ENCODE measurements around the gene SLC22A6.

Gene SLC22A6

DNA sequence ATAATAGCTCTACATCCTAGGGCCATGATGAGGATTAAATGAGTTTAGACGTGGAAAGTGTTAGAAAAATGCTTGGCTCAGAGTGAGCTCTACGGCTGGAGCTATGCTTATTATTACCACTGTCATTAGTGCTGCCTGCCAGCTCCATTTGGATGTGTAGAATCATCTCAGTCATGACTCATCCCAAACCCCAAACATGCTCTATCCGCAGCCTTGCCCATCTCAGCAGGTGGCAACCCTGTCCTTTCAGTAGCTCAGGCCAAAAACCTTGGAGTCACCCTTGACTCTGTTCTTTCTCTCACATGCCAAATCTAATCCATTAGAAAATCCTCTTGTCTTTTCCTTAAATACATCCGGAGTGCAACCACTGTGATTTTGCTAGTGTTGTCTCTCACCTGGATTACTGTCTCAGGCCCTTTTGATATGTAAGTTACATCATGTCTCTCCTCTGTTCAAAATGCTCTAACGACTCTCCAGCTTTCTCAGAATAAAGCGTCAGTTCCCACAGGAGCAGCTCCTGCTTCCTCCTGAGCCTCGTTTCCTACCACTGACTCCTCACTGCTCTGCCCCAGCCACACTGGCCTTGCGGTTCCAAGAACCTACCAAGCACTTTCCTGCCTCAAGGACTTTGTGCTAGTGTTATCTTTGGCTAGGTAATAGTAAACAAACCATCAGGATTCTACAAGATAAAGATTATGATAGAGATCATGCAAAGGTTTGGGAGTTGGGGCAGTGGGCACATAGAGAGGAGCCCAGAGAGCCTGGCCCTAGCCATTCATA, 53.1 kb downstream of the SLC22A6 start:
- DNase-seq (ENCODE audit: low spot score): no peak

GRCh38 chr11:62930666-62931065, 54.1 kb downstream of the SLC22A6 start:
- DNase-seq (ENCODE audit: low spot score): no peak

GRCh38 chr11:62930157-62930556, 54.6 kb downstream of the SLC22A6 start:
- DNase-seq (ENCODE audit: low spot score): no peak

DNA sequence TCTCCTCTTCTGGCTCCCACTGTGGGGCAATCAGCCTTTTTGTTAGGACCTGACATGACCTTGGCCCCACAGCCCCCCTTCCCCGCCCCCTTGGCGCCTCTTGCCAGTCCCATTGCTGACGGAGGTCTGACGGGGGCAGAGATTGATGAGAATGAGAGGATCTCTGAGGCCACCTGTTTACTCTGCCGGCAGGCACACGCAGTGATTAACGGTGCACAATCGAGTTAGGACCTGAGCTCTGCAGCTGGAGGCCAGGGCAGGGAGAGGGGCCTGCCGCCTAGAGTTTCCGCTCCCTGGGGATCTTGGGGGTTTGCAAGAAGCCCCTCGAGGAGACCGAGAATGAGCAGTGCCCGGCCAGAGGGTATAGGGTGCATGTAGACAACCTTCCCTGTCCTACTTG, 56.8 kb downstream of the SLC22A6 start:
- DNase-seq (ENCODE audit: low spot score): no peak

- no peak for DNase-seq (ENCODE audit: low spot score)
Observed at GRCh38 chr11:62926680-62927455, 57.9 kb downstream of the SLC22A6 start.

Data from hematopoietic multipotent progenitor cell treated with erythropoietin and hydrocortisone succinate and interleukin-3 and kit ligand, for 15 days (in vitro differentiated cells).